ENCODE results near the gene GJB4.

DNA sequence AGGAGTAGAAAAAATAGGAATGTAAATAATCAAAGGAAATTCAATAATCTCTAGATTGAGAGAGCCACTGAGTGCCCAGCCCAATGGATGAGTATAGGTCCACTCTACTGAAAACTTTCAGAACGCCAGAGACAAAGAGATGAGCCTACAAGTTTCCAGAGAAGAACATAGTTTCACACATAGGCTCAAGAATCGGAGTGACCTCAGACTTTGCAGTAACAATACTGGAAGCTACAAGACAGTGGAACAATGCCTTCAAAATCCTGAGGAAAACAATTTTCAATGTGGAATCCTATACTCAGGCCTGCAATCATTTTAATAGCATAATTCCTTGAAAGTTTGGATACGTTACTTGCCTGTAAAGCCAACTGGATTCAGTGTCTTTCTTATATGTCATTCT is 44.2 kb downstream of the GJB4 start:
- no peak for TF ChIP-seq POLR2AphosphoS5 (IDR thresholded peaks at IDR 0.05; ENCODE audit: low read depth, low read length)
- TF ChIP-seq POLR2A (IDR thresholded peaks at IDR 0.05; ENCODE audit: low read depth, low read length), result no peak

All from GM12892 (cell line).